Measurements from ENCODE around the gene SIDT2.

DNA sequence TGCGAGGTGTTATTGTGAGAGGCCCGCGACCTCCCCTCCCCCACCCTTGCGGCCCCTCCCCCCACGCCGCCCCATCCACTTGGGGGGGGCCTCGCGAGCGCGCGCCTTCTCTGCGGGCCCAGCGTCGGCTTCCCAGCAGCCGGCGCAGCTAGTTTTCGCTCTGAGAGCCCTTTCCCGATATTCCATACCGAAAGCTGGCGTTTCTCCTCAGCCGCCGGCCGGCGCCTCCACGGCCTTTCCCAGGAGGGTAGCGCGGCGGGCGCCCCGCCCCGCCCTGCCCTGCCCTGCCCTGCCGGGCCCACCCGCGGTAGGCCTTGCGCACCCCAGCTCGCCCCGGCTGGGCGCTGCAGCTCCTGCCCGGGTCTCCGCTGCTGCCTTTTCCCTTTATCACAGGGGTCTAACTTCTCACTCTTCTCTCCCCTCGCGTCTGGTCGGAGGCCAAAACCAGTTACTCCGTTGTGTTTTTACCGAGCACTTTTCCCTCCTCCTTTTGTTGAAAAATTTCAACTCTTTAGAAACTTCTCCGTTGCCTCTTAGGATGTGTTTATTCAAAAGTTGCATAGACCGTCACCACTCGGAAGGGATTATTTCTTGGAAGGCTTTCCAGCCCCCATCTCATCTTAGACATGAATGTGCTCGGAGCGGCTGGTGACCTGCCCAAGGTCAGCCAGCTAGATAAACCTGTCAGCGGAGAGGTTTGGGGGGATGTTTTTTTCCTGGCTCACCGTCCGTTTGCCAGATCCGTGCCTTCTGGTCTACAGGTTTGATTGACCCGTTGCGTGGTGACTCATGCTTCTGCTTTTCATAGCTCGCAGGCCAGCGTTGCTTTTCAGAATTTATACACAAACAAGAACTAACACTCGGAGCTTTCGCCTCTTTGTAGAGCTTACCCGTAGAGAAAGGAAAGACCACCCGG, 33.8 kb upstream of the SIDT2 start:
- TF ChIP-seq ZNF597 (CRISPR knock-in tag; IDR thresholded peaks at IDR 0.05), result no peak
- TF ChIP-seq CTCF (CRISPR knock-in tag; IDR thresholded peaks at IDR 0.05), result no peak; the same call in 1 of the 2 replicates
- no peak for TF ChIP-seq BRCA1 (CRISPR knock-in tag; IDR thresholded peaks at IDR 0.05)

Measured in HepG2 (cell line).